ENCODE data around the gene SRD5A1.

GRCh38 chr5:6717687-6718086 lies 84.4 kb downstream of the SRD5A1 start:
- TF ChIP-seq CTCF (IDR thresholded peaks at IDR 0.05) (no peak), POLR2AphosphoS5 (IDR thresholded peaks at IDR 0.05) (no peak), EP300 (IDR thresholded peaks at IDR 0.05) (no peak)

All from gastroesophageal sphincter (tissue), 3 donors.